Fibroblast of gingiva (primary cell): Measurements from ENCODE around the gene TNNT3.
"Not testable (repeated sequence)": the region's sequence is repeated elsewhere in the genome, so short reads cannot be mapped to it uniquely, and the experiment has no call there.

ENCODE experiments used
- DNase-seq: peaks from one replicate; pipeline ENCODE4 v3.0.0-alpha.2; 2011; ENCODE audit warnings: low read depth

Gene TNNT3

GRCh38 chr11:1881442-1882264 is 37.9 kb upstream of the TNNT3 start:
- no peak for DNase-seq

- peak; percentile 38 for DNase-seq
Measured at GRCh38 chr11:1882265-1883238, 37.0 kb upstream of the TNNT3 start.

GRCh38 chr11:1883346-1884302 is 35.9 kb upstream of the TNNT3 start:
- no peak for DNase-seq

GRCh38 chr11:1884303-1884700 is 35.2 kb upstream of the TNNT3 start:
- DNase-seq, result no peak

- DNase-seq, result not testable (repeated sequence)
Measured at GRCh38 chr11:1886551-1886950, 33.0 kb upstream of the TNNT3 start.

GRCh38 chr11:1887451-1888346 is 31.8 kb upstream of the TNNT3 start:
- no peak for DNase-seq

- no peak for DNase-seq
Measured at GRCh38 chr11:1888347-1888753, 31.2 kb upstream of the TNNT3 start.

GRCh38 chr11:1888811-1889210 is 30.7 kb upstream of the TNNT3 start:
- no peak for DNase-seq

- no peak for DNase-seq
Measured at GRCh38 chr11:1889224-1889930, 30.1 kb upstream of the TNNT3 start.

GRCh38 chr11:1889941-1890855 is 29.3 kb upstream of the TNNT3 start:
- DNase-seq, result no peak

- DNase-seq, result no peak
Measured at GRCh38 chr11:1890856-1891830, 28.4 kb upstream of the TNNT3 start.

GRCh38 chr11:1891831-1892115 is 27.7 kb upstream of the TNNT3 start, which contains the start of gene PRR33:
Gene PRR33 (minus strand): TSS chr11:1891895. CDS start chr11:1890584, 1,311 bp downstream.
- DNase-seq, result no peak

- DNase-seq, result no peak
Measured at GRCh38 chr11:1892116-1892515, 27.4 kb upstream of the TNNT3 start.

GRCh38 chr11:1892558-1892957 is 26.9 kb upstream of the TNNT3 start:
- DNase-seq, result no peak

- no peak for DNase-seq
Measured at GRCh38 chr11:1893581-1894359, 25.7 kb upstream of the TNNT3 start.

GRCh38 chr11:1894759-1895158 is 24.7 kb upstream of the TNNT3 start:
- no peak for DNase-seq

GRCh38 chr11:1896468-1896867 is 23.0 kb upstream of the TNNT3 start:
- DNase-seq, result no peak
